Measurements from ENCODE around the gene PARL. TPM values are rescaled to one million over a fixed set of nuclear protein-coding genes. Genes with fewer than 3 reads are reported as not detected.
A peak's percentile ranks its signal among the peaks of the same experiment; 100 is the strongest.

Gene PARL
- total RNA-seq, 1 experiment from 2014 or later = 91.3 TPM

- Mint-ChIP-seq H3K27me3 (ENCODE audit: insufficient read depth, unreplicated experiment) (no peaks in the 10 kb centered on the region), H3K36me3 (ENCODE audit: insufficient read depth, unreplicated experiment) (peaks cover 39% of the 10 kb centered on the region), H3K4me3 (ENCODE audit: unreplicated experiment) (no peak overlapping the region), H3K4me1 (ENCODE audit: low read depth, unreplicated experiment) (no peaks in the 10 kb centered on the region), H3K9me3 (ENCODE audit: unreplicated experiment) (no peaks in the 10 kb centered on the region), H3K27ac (ENCODE audit: unreplicated experiment) (peak overlapping the region; percentile 63)
- Histone ChIP-seq H3K27me3 (replicated peaks; ENCODE audit: control insufficient read depth, insufficient read depth, low read length) (no peaks in the 10 kb centered on the region), H3K36me3 (ENCODE audit: control insufficient read depth, insufficient read depth, low read length) (no peaks in the 10 kb centered on the region), H3K4me3 (ENCODE audit: low read depth, low read length) (no peak overlapping the region), H3K9me3 (no peaks in the 10 kb centered on the region), H3K4me1 (no peaks in the 10 kb centered on the region)
- intact Hi-C loops (cut with micrococcal nuclease; ENCODE audit: unreplicated experiment) = no loop called here
- ChIA-PET POLR2A (no interaction called here), CTCF (no interaction called here)
- no peak for DNase-seq
- no TSS peak for BruUV-seq (replicated peaks)
- TF ChIP-seq CTCF (IDR thresholded peaks at IDR 0.05; ENCODE audit: insufficient read depth in 1 of 2, low read depth in 1 of 2, low read length in 1 of 2, severe bottlenecking in 1 of 2, unreplicated experiment in 1 of 2) = no peak
Measured at GRCh38 chr3:183817639-183818038, 67.0 kb downstream of the PARL start.

DNA sequence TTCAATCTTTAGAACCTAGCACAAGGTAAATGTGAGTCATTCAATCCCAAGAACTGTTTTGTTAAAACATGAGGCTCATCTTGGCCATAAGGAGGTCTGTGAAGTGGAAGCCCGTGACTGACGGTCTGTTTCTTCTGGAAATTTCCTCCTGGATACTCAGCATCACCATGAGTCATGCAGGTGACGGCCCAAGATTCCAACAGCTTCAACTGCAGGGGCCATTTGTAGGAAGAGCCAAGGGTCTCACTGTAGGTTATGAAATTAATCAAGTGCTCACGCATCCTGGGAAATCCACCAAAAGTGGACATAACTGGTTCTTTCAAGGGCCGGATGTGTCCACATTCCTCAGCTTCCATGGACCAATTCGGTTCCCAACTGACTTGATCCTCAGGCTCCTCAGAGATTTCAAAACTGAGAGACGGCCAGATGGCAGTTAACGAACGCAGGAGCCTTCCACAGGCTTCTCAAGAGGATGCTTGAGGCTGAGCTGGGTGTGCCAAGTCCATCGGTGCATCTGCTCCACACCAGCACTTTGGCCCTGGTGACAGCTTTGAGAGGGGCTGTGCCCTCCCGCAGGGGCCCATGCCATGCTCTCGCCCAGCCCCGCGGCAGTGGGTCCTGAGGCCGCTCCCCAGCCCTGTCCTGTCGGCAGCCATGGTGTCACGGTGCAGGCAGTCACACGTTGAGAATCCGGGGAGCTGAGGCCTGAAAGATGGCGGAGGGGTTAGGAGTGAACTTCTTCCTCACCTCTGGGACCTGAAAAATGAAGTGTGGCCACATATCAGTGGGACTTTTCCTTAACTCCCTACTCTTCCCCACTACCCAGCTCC, 67.8 kb downstream of the PARL start:
- POLR2A ChIA-PET = no interaction called here

DNA sequence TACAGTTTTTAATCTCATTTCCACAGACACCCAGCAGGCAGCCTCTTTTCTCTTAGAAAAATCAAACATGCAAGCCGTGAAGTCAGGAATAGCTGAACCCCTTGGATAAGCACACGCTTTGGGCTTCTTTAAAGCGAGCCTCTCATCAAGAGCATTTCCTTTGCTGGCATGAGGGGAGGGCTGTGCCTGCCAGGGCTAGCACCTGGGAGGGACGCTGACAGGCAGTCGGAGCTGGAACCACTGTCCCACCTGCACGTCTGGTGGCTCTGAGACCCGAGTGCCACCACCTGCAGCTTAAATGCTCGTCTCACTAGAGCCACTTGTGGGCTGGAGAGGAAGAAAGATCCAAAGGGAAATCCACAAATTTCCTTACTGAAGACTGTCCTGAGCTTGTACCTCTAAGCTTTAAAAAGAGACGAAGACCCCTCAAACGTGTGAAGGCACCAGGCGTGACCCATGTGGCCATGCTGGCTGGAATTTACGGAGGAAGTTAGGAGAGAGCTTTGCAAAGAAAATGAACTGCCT, 68.7 kb downstream of the PARL start:
- DNase-seq = no peak
- peaks cover 44% of the 10 kb centered on the region for H3K36me3 Mint-ChIP-seq (ENCODE audit: insufficient read depth, unreplicated experiment)
- H3K27ac Mint-ChIP-seq (ENCODE audit: unreplicated experiment) = no peak overlapping the region
- POLR2A ChIA-PET = no interaction called here
- H3K9me3 ChIP-seq = no peaks in the 10 kb centered on the region
- TF ChIP-seq CTCF (IDR thresholded peaks at IDR 0.05; ENCODE audit: insufficient read depth in 1 of 2, low read depth in 1 of 2, low read length in 1 of 2, severe bottlenecking in 1 of 2, unreplicated experiment in 1 of 2) = no peak
- no peak overlapping the region for H3K4me3 Mint-ChIP-seq (ENCODE audit: unreplicated experiment)
- no peaks in the 10 kb centered on the region for H3K4me1 Mint-ChIP-seq (ENCODE audit: low read depth, unreplicated experiment)
- H3K36me3 ChIP-seq (ENCODE audit: control insufficient read depth, insufficient read depth, low read length) = peaks cover under 1% of the 10 kb centered on the region; the same call in 1 of the 2 replicates
- H3K27me3 Mint-ChIP-seq (ENCODE audit: insufficient read depth, unreplicated experiment) = no peaks in the 10 kb centered on the region
- BruUV-seq (replicated peaks) = no TSS peak
- CTCF ChIA-PET = interaction anchor here (0.7 kb wide), 1 partner anchor 8 kb away, joined by 3 read pairs; no protein-coding TSS in a partner anchor
- H3K4me1 ChIP-seq = no peaks in the 10 kb centered on the region
- no peaks in the 10 kb centered on the region for H3K9me3 Mint-ChIP-seq (ENCODE audit: unreplicated experiment)
- no peaks in the 10 kb centered on the region for H3K27me3 ChIP-seq (replicated peaks; ENCODE audit: control insufficient read depth, insufficient read depth, low read length)
- no peak overlapping the region for H3K4me3 ChIP-seq (ENCODE audit: low read depth, low read length)
- intact Hi-C loops (cut with micrococcal nuclease; ENCODE audit: unreplicated experiment) = no loop called here

More for the DNA sequence above, 67.8 kb downstream of the PARL start:
- Histone ChIP-seq H3K36me3 (ENCODE audit: control insufficient read depth, insufficient read depth, low read length) (no peaks in the 10 kb centered on the region), H3K4me1 (no peaks in the 10 kb centered on the region), H3K4me3 (ENCODE audit: low read depth, low read length) (no peak overlapping the region), H3K27me3 (replicated peaks; ENCODE audit: control insufficient read depth, insufficient read depth, low read length) (no peaks in the 10 kb centered on the region), H3K9me3 (no peaks in the 10 kb centered on the region)
- Mint-ChIP-seq H3K27me3 (ENCODE audit: insufficient read depth, unreplicated experiment) (no peaks in the 10 kb centered on the region), H3K9me3 (ENCODE audit: unreplicated experiment) (no peaks in the 10 kb centered on the region), H3K4me1 (ENCODE audit: low read depth, unreplicated experiment) (no peaks in the 10 kb centered on the region), H3K4me3 (ENCODE audit: unreplicated experiment) (no peak overlapping the region), H3K27ac (ENCODE audit: unreplicated experiment) (peak overlapping the region; percentile 63), H3K36me3 (ENCODE audit: insufficient read depth, unreplicated experiment) (peaks cover 41% of the 10 kb centered on the region)
- no peak for DNase-seq
- intact Hi-C loops (cut with micrococcal nuclease; ENCODE audit: unreplicated experiment) = no loop called here
- BruUV-seq (replicated peaks) = no TSS peak
- TF ChIP-seq CTCF (IDR thresholded peaks at IDR 0.05; ENCODE audit: insufficient read depth in 1 of 2, low read depth in 1 of 2, low read length in 1 of 2, severe bottlenecking in 1 of 2, unreplicated experiment in 1 of 2) = no peak
- CTCF ChIA-PET = no interaction called here
